Mammary microvascular endothelial cell (primary cell): ENCODE measurements around the gene WDR45. TPM values are rescaled to one million over a fixed set of nuclear protein-coding genes. Genes with fewer than 3 reads are reported as not detected.

Experiments used
- total RNA-seq: library from RNA; depleted of rRNA; stranded (reverse); fragments of >200 nt; gene quantifications from 2 replicates; pipeline ENCODE4 v1.2.3, GENCODE V29; 2015

WDR45 gene
- 30.8 and 31.4 TPM in 2 replicates for total RNA-seq

GRCh38 chrX:49079489-49080428 is at the start of gene WDR45:
WDR45 (minus strand) TSS chrX:49079887; CDS start chrX:49078095, 1,792 bp downstream.

GRCh38 chrX:49073601-49074575 is 5.8 kb downstream of the WDR45 start, which contains the start of gene PRAF2:
PRAF2 (minus strand) TSS chrX:49074002; CDS start chrX:49073987, 15 bp downstream.

GRCh38 chrX:49058794-49059193 is 20.9 kb downstream of the WDR45 start, which contains the start of gene CCDC120:
CCDC120 (plus strand) TSS chrX:49058999; CDS start chrX:49062042, 3,043 bp downstream.

GRCh38 chrX:49043220-49043986 is 36.3 kb downstream of the WDR45 start, which contains the start of gene TFE3:
TFE3 (minus strand) TSS chrX:49043357; CDS start chrX:49043226, 131 bp downstream.

Other genes with a start within 250 kb of the WDR45 start
- gene PCSK1N, start 244.3 kb downstream of the WDR45 start, total RNA-seq: not detected in 2 replicates
- gene TIMM17B, start 182.1 kb downstream of the WDR45 start, total RNA-seq: 40.8 and 41.9 TPM in 2 replicates
- 65.1 and 81.8 TPM in 2 replicates for gene PQBP1, start 182.0 kb downstream of the WDR45 start, total RNA-seq
- gene SLC35A2, start 168.2 kb downstream of the WDR45 start, total RNA-seq: 21.2 and 21.4 TPM in 2 replicates
- gene PIM2, start 160.9 kb downstream of the WDR45 start, total RNA-seq: 5.7 and 7.5 TPM in 2 replicates
- 28.5 and 34.8 TPM in 2 replicates for gene OTUD5, start 122.3 kb downstream of the WDR45 start, total RNA-seq
- gene KCND1, start 108.0 kb downstream of the WDR45 start, total RNA-seq: 0.05 TPM in 1 of 2 replicates, not detected in the other
- 16.4 and 18.7 TPM in 2 replicates for gene GRIPAP1, start 77.6 kb downstream of the WDR45 start, total RNA-seq
- gene TFE3, start 36.5 kb downstream of the WDR45 start, total RNA-seq: 52.4 and 62.2 TPM in 2 replicates
- 0.69 and 1.1 TPM in 2 replicates for gene CCDC120, start 20.9 kb downstream of the WDR45 start, total RNA-seq
- gene PRAF2, start 5.9 kb downstream of the WDR45 start, total RNA-seq: 11.3 and 11.8 TPM in 2 replicates
- gene GPKOW, start 43.8 kb upstream of the WDR45 start, total RNA-seq: 30.2 and 30.4 TPM in 2 replicates
- gene MAGIX, start 82.9 kb upstream of the WDR45 start, total RNA-seq: 1.9 TPM in 1 of 2 replicates, not detected in the other
- 123 and 125 TPM in 2 replicates for gene PLP2, start 92.0 kb upstream of the WDR45 start, total RNA-seq
- 7.3 and 15.9 TPM in 2 replicates for gene PRICKLE3, start 106.5 kb upstream of the WDR45 start, total RNA-seq
- gene SYP, start 120.3 kb upstream of the WDR45 start, total RNA-seq: 0.10 and 0.27 TPM in 2 replicates
- not detected in 2 replicates for gene CACNA1F, start 153.5 kb upstream of the WDR45 start, total RNA-seq
- gene CCDC22, start 155.6 kb upstream of the WDR45 start, total RNA-seq: 20.9 and 25.0 TPM in 2 replicates
- 0.10 TPM in 1 of 2 replicates, not detected in the other for gene FOXP3, start 184.8 kb upstream of the WDR45 start, total RNA-seq
- 0.87 and 2.3 TPM in 2 replicates for gene PPP1R3F, start 189.9 kb upstream of the WDR45 start, total RNA-seq
- not detected in 2 replicates for gene GAGE10, start 223.8 kb upstream of the WDR45 start, total RNA-seq
- not detected in 2 replicates for gene GAGE12J, start 242.2 kb upstream of the WDR45 start, total RNA-seq